Keratinocyte (primary cell): ENCODE measurements around the gene GAP43. TPM values are rescaled to one million over a fixed set of nuclear protein-coding genes. Genes with fewer than 3 reads are reported as not detected.

Experiments
- DNase-seq: peaks from one replicate; pipeline ENCODE4 v3.0.0-alpha.2; 2011; ENCODE audit warnings: low read depth, missing footprints, low spot score
- FAIRE-seq: peaks from 2 replicates; lab custom pipeline; 2011; peaks lifted over from hg19 to GRCh38; lab: Jason Lieb, UNC
- H2AFZ ChIP-seq: 2 replicates; pipeline ENCODE4 v1.6.0; 2012; ENCODE audit warnings: low read length, control low read depth, inconsistent platforms; ENCODE audit not compliant: control insufficient read depth
- H3K27ac ChIP-seq: 2 replicates; pipeline ENCODE4 v1.5.1; 2011; ENCODE audit warnings: low read length; ENCODE audit not compliant: control insufficient read depth, insufficient read depth
- H3K27me3 ChIP-seq: 3 replicates; pipeline ENCODE4 v1.6.0; 2011; ENCODE audit warnings: low read length; ENCODE audit not compliant: control insufficient read depth, insufficient read depth; ENCODE audit errors: extremely low read depth
- H3K36me3 ChIP-seq, 2 experiments: 2 replicates in 1 of 2; 3 replicates in 1 of 2; pipeline ENCODE4 v1.5.1; 2011; ENCODE audit warnings: low read length in 2 of 2, mild to moderate bottlenecking in 1 of 2; ENCODE audit not compliant: control insufficient read depth in 2 of 2, insufficient read depth in 2 of 2; ENCODE audit errors: extremely low read depth in 1 of 2
- H3K4me1 ChIP-seq: 3 replicates; pipeline ENCODE4 v1.5.1; 2011; ENCODE audit warnings: low read length; ENCODE audit not compliant: control insufficient read depth, insufficient read depth; ENCODE audit errors: extremely low read depth
- H3K4me2 ChIP-seq: 3 replicates; pipeline ENCODE4 v1.6.0; 2011; ENCODE audit warnings: low read depth, low read length; ENCODE audit not compliant: control insufficient read depth, insufficient read depth; ENCODE audit errors: extremely low read depth
- H3K4me3 ChIP-seq, 3 experiments: fragments of 200-600 bp in 1 of 3; sonication (generic) in 1 of 3; 2 replicates in 2 of 3; 3 replicates in 1 of 3; pipeline ENCODE4 v1.5.1; 2011 to 2016; ENCODE audit warnings: low read length in 3 of 3, mild to moderate bottlenecking in 3 of 3, control low read depth in 2 of 3, inconsistent platforms in 1 of 3, low read depth in 1 of 3, mixed read lengths in 1 of 3, mixed run types in 1 of 3, moderate library complexity in 1 of 3; ENCODE audit not compliant: control insufficient read depth in 2 of 3, insufficient read depth in 2 of 3; ENCODE audit errors: extremely low read depth in 1 of 3
- H3K79me2 ChIP-seq: 2 replicates; pipeline ENCODE4 v1.6.0; 2012; ENCODE audit warnings: low read length; ENCODE audit not compliant: control insufficient read depth, insufficient read depth
- H3K9ac ChIP-seq: 3 replicates; pipeline ENCODE4 v1.6.0; 2011; ENCODE audit warnings: low read length; ENCODE audit not compliant: control insufficient read depth, insufficient read depth; ENCODE audit errors: extremely low read depth
- H3K9me1 ChIP-seq: 3 replicates; pipeline ENCODE4 v1.6.0; 2011; ENCODE audit warnings: low read length; ENCODE audit not compliant: control insufficient read depth, insufficient read depth; ENCODE audit errors: extremely low read depth
- H3K9me3 ChIP-seq: 2 replicates; pipeline ENCODE4 v1.5.1; 2012; ENCODE audit warnings: low read depth, low read length; ENCODE audit not compliant: control insufficient read depth
- H4K20me1 ChIP-seq: 3 replicates; pipeline ENCODE4 v1.6.0; 2011; ENCODE audit warnings: low read length; ENCODE audit not compliant: control insufficient read depth, insufficient read depth; ENCODE audit errors: extremely low read depth
- CTCF ChIP-seq, 3 experiments: IDR thresholded peaks in 1 of 3; conservative IDR thresholded peaks in 1 of 3; optimal IDR thresholded peaks in 1 of 3; 2 replicates in 2 of 3; 3 replicates in 1 of 3; pipeline versions ENCODE3 to v1.5.1; 2011; ENCODE audit warnings: low read length in 3 of 3, mild to moderate bottlenecking in 3 of 3, moderate library complexity in 2 of 3, control low read depth in 1 of 3, inconsistent platforms in 1 of 3; ENCODE audit not compliant: insufficient read depth in 2 of 3; ENCODE audit errors: extremely low read depth in 1 of 3
- EZH2 ChIP-seq: IDR thresholded peaks from one replicate; pipeline ENCODE4 v1.6.1; 2012; ENCODE audit warnings: inconsistent platforms, mild to moderate bottlenecking, low read length, moderate library complexity
- dilution Hi-C: fragments of 300-500 bp; cut with MboI; formaldehyde crosslinking; loops from one replicate; pipeline ENCODE4 v1.7.0; 2020; ENCODE audit warnings: low sequenced_read_pairs; ENCODE audit not compliant: extremely low pct_ligation_motif_present
- polyA plus RNA-seq, 5 experiments: library from polyadenylated mRNA; depleted of rRNA in 3 of 5; stranded (reverse) in 3 of 5; stranded (forward) in 1 of 5; unstranded in 1 of 5; fragments of >200 nt; gene quantifications; 1 replicate in 1 of 5; 2 replicates in 3 of 5; 3 replicates in 1 of 5; pipeline versions ENCODE4 v1.2.1 to v1.2.3, GENCODE V29; 2011 to 2012; ENCODE audit warnings: missing spikeins in 2 of 5, low read depth in 1 of 5, low replicate concordance in 1 of 5

GAP43 gene
- polyA plus RNA-seq, 1 donor (not counting 4 experiments of a cell fraction or from before 2014, with no cell fraction given), result not detected

DNA sequence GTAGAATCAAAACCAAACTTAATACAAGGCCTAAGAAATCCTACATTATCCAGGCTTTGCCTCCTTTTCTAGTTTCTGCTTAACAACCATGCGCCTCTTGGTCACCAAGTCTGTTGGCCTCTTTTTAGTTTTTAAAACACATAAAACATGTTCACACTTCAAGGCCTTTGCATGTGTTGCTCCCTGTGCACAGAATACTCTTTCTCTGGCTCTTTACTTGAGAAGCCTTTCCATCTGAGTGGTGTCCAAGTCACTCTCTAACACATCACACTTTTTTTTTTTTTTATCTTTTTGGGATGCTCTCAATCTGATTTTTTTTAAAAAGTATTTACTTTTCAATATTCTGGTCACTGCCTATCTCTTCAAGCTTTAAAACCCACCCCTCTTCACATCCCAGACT is 14.9 kb downstream of the GAP43 start:
- DNase-seq, result no peak
- no peak for FAIRE-seq
- no peak overlapping the region for H3K4me2 ChIP-seq
- H2AFZ ChIP-seq, result no peak overlapping the region
- no peaks in the 10 kb centered on the region for H3K9me3 ChIP-seq
- H3K27ac ChIP-seq, result no peak overlapping the region
- H3K36me3 ChIP-seq, result no peaks in the 10 kb centered on the region
- H3K9ac ChIP-seq, result no peak overlapping the region
- no peaks in the 10 kb centered on the region for H3K4me1 ChIP-seq
- dilution Hi-C loops, result no loop called here
- no peaks in the 10 kb centered on the region for H3K27me3 ChIP-seq
- H3K79me2 ChIP-seq, result no peaks in the 10 kb centered on the region
- no peaks in the 10 kb centered on the region for H4K20me1 ChIP-seq
- TF ChIP-seq EZH2 (no peak), CTCF (optimal IDR thresholded peaks at IDR 0.05 in 1 of 3, IDR thresholded peaks at IDR 0.05 in 1 of 3, conservative IDR thresholded peaks at IDR 0.05 in 1 of 3; ENCODE audit: extremely low read depth in 1 of 3, insufficient read depth in 2 of 3, low read length in 3 of 3) (no peak)
- no peak overlapping the region for H3K4me3 ChIP-seq
- no peaks in the 10 kb centered on the region for H3K9me1 ChIP-seq

DNA sequence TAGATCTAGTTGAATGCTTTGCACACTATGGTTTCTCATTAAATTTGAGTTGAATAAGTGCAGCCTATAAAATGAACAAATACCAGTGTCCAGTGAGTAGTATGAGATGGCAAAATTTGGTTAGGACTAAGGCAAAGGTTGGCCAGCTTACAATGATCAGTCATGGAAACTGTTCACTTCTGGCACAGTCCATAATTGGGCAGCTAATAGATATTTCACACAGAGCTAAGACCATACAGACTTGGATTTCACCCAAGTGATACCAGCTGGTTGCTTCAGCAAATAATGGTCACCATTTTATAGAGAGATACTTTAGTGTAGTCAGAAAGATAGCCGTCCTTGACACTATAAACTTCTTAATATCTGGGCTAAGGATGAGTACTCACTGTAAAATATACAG is 15.7 kb downstream of the GAP43 start:
- Histone ChIP-seq H2AFZ (no peak overlapping the region), H4K20me1 (no peaks in the 10 kb centered on the region), H3K9ac (no peak overlapping the region), H3K27me3 (no peaks in the 10 kb centered on the region), H3K9me3 (no peaks in the 10 kb centered on the region), H3K4me3 (no peak overlapping the region), H3K27ac (no peak overlapping the region), H3K79me2 (no peaks in the 10 kb centered on the region), H3K9me1 (no peaks in the 10 kb centered on the region), H3K4me2 (no peak overlapping the region), H3K36me3 (no peaks in the 10 kb centered on the region), H3K4me1 (no peaks in the 10 kb centered on the region)
- FAIRE-seq (no peak), DNase-seq (no peak)
- dilution Hi-C loops, result no loop called here
- TF ChIP-seq EZH2 (no peak), CTCF (optimal IDR thresholded peaks at IDR 0.05 in 1 of 3, IDR thresholded peaks at IDR 0.05 in 1 of 3, conservative IDR thresholded peaks at IDR 0.05 in 1 of 3; ENCODE audit: extremely low read depth in 1 of 3, insufficient read depth in 2 of 3, low read length in 3 of 3) (no peak)
